GM21528 (cell line): ENCODE measurements around the gene SLC25A39.
"Not testable (repeated sequence)": the region's sequence is repeated elsewhere in the genome, so short reads cannot be mapped to it uniquely, and the experiment has no call there.

Source experiments
- ATAC-seq: cut with Tn5 transposase; IDR thresholded peaks from one replicate; pipeline ENCODE4 v1.9.1; 2021; ENCODE audit warnings: mild to moderate bottlenecking, moderate library complexity; ENCODE audit not compliant: unreplicated experiment, low FRiP score

Gene SLC25A39

DNA sequence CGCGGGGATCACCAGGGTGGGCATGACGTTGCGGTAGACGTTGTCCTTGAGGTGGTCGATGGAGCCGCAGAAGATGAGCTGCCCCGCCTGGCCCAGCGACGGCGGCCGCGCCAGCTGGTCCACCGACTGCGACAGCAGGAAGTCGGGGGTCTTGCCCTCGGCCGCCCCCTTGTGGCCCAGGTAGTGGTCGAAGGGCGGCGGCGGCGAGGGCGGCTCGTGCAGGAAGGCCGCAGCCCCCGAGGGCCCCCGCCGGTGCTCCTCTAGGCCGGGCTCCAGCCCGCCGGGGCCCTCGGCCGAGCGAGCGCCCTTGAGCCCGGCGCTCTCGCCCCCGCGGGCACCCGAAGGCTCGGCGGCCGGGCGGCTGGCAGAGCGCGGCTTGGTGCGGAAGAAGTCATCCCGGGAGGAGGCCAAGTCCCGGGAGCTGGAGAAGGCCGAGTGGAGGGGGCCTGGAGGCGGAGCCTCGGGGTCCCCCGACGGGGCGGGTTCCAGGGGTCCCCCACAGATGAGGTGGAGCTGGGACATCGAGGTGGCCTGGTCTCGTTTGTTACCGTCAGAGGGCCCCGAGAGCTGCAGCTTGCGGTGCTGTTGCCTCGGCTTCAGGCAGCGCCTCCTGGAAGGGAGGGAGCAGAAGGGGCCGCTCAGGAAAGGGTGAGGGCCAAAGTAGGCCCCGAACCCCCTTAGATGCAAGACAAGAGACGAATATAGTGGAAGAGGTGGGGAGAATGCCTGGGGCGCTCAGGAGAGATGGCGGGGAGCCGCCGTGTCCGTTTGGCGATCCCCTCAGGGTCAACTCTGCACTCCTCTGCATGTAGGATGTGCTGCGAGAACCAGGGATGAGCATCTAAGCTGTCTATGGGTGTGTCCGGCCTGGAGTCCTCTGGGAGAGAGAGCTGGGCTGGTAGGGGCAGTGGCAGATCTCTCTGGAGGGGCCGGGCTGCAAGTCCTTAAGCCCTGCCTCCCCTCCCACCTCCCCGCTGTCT lies 30.2 kb upstream of the SLC25A39 start:
- no peak for ATAC-seq

DNA sequence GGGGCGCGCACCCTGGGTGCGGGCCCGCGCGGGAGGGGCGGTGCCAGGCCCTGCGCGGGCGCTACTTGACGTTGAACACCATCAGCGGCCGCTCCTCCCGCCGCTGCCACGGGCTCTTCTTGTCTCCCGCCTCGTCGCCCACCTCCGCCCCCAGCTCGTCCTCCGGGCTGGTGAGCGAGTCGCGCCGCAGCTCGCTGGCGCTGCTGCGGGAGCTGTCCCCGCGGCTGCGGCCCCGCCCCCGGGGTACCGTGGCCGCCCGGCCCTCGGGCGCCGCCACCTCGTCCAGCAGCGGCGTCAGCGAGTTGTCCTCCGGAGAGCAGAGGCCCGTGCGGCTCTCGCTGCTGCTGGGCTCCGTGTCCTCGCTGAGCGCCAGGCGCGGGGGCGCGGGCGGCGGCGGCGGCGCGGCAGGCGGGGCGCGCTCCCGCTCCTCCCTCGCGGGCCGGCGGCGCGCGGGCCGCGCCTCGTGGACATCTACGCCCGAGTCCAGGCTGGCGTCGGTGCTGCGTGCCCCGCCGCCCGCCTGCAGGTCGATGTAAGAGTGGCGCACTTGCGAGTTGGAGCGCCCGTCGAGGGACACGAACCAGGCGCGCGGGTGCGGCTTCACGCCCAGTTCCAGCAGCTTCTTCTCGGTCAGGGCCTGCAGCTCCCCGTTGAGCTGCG lies 29.2 kb upstream of the SLC25A39 start:
- no peak for ATAC-seq

DNA sequence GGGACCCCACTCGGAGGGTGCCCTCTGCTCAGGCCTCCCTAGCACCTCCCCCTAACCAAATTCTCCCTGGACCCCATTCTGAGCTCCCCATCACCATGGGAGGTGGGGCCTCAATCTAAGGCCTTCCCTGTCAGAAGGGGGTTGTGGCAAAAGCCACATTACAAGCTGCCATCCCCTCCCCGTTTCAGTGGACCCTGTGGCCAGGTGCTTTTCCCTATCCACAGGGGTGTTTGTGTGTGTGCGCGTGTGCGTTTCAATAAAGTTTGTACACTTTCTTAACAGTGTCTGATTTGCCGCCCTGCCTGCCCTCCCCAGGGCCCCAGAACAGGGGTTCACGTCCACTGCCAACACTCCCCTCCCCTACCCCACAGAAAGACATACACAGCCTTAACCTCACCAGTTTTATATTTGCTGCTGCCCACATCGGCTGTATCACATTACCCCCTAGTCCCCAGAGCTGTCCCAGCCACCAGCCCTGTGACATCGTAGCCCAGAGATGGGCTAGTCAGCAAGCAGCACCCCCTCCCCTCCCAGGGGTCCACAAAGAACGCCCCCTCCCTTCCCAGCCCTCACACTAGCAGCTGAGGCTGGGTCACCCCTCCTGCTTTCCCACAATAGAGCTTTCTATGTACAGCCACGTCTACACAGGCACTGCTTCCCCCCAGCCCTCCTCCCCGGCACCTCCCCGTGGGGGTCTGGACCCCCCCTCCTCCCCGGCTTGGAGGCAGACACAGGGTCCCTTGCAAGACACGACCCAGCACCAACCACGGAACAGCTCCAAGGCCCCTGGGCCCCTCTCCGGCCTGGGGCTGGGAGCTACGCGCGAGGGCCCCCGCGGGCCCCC lies 28.4 kb upstream of the SLC25A39 start:
- ATAC-seq: no peak

DNA sequence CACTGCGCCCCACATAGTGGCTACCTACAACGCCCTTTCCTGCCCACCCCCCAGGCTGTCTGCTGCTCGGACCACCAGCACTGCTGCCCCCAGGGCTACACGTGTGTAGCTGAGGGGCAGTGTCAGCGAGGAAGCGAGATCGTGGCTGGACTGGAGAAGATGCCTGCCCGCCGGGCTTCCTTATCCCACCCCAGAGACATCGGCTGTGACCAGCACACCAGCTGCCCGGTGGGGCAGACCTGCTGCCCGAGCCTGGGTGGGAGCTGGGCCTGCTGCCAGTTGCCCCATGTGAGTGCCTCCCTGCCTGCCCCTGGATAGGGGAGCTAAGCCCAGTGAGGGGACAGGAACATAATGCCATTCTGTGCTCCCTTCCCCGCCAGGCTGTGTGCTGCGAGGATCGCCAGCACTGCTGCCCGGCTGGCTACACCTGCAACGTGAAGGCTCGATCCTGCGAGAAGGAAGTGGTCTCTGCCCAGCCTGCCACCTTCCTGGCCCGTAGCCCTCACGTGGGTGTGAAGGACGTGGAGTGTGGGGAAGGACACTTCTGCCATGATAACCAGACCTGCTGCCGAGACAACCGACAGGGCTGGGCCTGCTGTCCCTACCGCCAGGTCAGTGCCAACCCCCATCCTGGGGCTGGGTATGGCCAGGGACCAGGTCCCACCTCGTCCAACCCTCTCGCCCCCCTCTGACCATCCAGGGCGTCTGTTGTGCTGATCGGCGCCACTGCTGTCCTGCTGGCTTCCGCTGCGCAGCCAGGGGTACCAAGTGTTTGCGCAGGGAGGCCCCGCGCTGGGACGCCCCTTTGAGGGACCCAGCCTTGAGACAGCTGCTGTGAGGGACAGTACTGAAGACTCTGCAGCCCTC lies 27.6 kb upstream of the SLC25A39 start:
- no peak for ATAC-seq

DNA sequence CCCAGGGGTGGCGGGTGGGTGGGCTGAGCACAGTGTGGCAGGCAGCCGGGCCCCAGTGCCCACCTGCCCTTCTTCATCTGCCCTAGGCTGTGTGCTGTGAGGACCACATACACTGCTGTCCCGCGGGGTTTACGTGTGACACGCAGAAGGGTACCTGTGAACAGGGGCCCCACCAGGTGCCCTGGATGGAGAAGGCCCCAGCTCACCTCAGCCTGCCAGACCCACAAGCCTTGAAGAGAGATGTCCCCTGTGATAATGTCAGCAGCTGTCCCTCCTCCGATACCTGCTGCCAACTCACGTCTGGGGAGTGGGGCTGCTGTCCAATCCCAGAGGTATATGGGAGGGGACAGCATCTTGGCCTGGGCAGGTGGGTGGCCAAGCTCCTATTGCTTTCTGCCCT lies 26.8 kb upstream of the SLC25A39 start:
- no peak for ATAC-seq

DNA sequence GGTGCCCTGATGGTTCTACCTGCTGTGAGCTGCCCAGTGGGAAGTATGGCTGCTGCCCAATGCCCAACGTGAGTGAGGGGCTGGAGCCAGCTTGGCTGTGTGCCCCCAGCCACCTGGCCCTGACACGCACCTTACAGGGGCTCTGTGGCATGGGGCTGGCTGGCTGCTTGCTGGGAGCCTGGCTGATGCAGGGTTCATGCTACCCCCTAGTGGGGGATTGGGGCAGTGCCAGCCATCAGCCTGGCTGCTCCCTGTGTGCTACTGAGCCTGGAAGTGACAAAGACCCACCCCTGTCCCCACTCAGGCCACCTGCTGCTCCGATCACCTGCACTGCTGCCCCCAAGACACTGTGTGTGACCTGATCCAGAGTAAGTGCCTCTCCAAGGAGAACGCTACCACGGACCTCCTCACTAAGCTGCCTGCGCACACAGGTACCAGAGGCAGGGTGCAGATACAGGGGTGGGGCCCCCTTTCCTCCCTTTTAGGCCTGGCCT lies 26.2 kb upstream of the SLC25A39 start:
- ATAC-seq: no peak

DNA sequence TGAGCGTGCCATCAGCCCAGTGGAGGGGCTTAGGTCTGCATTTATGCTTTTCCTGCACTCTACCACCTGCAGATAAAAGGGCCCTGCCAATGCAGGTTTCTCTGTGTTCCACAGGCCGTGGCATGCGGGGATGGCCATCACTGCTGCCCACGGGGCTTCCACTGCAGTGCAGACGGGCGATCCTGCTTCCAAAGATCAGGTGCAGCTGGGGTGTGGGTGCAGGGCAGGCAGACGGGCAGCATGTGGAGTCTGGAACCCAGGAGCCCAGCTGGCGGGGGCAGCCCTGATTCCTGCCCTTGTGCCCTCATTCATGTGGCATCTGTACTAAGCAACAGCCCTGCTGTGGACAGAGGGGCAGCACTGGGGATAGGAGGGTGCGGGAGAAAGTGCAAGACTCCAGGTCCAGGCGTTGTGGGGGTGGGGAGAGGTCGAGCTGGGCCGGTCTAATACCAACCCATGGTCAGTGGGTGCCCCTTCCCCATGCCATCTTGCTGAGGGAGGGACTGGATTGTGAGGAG lies 25.0 kb upstream of the SLC25A39 start:
- no peak for ATAC-seq

DNA sequence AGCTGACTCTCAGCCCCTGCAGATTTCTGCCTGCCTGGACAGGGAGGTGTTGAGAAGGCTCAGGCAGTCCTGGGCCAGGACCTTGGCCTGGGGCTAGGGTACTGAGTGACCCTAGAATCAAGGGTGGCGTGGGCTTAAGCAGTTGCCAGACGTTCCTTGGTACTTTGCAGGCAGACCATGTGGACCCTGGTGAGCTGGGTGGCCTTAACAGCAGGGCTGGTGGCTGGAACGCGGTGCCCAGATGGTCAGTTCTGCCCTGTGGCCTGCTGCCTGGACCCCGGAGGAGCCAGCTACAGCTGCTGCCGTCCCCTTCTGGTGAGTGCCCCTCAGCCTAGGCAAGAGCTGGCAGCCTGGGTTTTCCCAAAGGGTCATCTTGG lies 24.4 kb upstream of the SLC25A39 start:
- ATAC-seq: no peak

DNA sequence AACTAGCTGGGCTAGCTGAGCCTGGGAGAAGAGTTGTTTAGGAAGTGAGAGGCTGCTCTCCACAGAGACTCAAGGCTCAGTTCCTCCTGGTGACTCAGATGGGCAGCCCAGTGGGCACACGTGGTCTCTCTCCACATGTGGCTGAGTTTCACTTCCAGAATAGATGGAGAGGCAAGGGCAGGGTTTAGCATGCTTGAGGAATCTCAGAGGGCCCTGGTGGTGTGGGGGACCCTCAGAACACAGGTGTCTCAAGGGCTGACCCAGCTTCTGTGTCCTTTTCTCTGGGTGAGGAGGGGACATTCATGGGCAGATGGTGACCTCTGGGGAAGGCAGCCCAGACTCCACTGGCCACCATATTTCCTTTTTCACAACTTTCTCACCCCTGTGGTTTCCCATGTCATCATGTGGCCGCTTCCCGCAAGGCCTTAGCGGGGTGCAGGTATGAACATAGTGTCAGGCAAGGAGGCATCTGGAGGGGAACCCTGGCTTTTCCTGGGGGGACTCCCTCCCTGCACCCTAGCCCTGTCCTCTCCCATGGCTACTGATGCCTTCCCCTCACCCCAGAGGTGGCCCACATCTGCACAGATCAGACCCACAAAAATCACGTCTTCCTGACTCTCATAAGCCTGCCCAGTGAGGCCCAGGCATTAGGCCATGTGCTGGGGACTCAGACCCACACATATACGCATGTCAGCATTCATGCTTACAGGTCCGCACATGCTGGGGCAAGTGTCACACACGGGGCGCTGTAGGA lies 23.8 kb upstream of the SLC25A39 start:
- peak; percentile 41 for ATAC-seq

DNA sequence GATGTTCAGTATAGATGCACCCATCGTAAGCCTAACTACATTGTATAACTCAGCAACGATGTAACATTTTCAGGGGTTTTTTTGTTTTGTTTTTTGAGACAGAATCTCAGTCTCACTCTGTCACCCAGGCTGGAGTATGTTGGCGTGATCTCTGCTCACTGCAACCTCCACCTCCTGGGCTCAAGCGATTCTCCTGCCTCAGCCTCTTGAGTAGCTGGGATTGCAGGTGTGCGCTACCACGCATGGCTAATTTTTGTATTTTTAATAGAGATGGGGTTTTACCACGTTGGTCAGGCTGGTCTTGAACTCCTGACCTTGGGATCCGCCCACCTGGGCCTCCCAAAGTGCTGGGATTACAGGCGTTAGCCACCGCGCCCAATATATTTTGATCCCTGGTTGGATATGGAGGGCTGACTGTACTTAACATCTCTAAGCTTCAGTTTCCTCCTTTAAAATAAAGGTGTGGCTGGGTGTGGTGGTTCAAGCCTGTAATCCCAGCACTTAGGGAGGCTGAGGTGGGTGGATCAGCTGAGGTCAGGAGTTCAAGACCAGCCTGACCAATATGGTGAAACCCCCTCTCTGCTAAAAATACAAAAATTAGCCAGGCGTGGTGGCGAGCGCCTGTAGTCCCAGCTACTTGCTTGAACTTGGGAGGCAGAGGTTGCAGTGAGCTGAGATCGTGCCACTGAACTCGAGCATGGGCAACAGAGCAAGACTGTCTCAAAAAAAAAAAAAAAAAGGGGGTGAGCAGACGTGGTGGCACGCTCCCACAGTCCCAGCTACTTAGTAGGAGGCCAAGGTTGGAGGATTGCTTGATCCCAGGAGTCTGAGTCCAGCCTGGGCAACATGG lies 22.8 kb upstream of the SLC25A39 start:
- not testable (repeated sequence) for ATAC-seq

DNA sequence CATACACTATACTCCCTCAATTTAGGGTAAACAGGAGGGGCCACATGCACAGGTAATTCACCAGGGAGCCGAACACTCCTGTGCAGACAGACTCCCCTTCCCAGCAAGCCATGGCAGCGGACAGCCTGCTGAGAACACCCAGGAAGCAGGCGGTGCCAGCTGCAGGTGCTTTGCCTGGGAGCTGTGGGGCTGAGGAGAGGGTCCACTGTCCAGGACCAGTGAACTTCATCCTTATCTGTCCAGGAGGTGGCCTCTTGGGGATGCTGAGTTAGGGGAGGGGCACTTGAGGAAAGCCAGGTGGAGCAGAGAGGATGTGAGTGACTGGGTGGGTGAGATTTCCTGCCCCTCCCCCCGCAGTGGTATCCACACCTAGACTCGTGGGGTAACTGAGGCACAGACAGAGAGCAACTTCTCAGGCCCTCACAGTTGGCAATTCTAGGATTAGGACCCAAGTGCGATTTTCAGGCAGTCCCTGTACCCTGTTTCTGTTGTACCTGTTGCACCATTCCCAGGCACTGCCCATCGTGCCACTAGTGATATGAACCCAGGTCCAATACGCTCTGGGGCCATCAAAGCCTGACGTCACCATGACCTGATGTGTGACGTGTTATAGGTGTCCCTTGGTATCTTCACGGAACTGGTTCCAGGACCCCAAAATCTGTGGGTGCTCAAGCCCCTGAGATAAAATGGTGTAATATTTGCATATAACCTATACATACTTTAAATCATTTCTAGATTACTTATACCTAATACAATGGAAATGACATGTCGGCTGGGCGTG lies 21.6 kb upstream of the SLC25A39 start:
- ATAC-seq: no peak

DNA sequence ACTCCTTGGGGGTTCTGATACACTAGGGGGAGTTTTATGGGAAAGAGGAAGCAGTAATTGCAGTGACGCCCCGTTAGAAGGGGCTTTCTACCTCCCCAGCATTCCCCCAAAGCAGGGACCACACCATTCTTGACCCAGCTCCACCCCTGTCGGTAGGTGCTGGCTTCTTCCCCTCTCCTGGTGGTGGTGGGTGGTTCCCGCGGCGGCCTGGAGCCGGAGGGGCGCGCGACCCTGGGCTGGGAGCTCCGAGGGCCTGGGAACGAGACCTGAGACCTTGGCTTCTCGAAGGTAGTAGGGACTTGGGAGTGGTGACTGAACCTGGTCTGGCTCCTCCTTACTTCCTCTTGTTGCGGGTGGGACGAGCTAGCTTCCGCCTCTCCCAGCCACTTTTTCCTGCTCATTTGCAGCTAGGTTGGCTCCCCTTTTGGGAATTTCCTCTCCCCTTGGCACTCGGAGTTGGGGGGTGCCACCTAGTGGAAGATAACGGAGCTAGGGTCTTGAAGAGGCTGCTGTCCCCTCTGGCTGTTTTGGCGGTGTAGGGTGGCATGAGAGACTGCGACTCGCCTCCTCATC lies 20.9 kb upstream of the SLC25A39 start:
- no peak for ATAC-seq

DNA sequence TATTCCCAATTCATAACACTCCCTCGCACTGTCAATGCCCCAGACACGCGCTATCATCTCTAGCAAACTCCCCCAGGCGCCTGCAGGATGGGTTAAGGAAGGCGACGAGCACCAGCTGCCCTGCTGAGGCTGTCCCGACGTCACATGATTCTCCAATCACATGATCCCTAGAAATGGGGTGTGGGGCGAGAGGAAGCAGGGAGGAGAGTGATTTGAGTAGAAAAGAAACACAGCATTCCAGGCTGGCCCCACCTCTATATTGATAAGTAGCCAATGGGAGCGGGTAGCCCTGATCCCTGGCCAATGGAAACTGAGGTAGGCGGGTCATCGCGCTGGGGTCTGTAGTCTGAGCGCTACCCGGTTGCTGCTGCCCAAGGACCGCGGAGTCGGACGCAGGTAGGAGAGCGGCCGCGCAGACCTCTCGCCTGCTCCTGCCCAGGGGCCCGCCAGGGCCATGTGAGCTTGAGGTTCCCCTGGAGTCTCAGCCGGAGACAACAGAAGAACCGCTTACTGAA lies 20.4 kb upstream of the SLC25A39 start, which contains the start of gene GRN:
Gene GRN, plus strand, starts transcription at position 364 of the 515 bp plus-strand sequence. CDS start 3,863 bp downstream, outside the sequence.
- peak; percentile 44 for ATAC-seq

DNA sequence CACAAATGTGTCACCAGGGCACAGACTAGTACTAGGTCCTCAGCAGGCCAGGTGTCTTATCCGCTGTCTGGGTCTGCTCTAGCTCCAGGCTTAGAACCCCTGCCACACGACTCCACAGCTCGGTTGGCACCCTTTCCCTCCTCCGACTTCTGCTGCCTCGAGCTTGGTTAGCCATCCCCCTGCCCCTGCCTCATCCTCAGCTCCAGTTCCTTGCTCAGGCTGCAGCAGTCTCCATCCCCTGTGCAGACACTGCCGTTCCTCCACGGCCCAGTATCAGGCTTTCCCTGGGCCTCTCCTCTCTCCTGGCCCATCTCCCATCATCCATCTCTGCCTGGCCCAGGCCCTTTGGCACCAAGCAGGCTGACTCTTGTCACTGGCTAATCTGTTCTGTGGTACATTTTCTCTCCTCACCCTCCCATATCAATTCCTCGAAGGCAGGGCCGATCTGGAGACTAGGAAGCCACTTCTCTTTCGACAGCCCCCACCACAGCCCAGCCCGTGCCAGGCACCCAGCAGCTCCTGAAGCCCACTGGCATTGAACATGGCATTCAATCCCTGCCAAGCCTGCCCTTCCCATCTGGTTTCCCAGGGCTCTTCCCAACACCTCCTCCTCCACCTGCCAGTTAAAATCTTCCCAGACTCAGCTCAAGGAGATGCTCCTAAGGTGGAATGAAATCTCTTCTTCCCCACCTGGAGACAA lies 19.0 kb upstream of the SLC25A39 start:
- no peak for ATAC-seq

DNA sequence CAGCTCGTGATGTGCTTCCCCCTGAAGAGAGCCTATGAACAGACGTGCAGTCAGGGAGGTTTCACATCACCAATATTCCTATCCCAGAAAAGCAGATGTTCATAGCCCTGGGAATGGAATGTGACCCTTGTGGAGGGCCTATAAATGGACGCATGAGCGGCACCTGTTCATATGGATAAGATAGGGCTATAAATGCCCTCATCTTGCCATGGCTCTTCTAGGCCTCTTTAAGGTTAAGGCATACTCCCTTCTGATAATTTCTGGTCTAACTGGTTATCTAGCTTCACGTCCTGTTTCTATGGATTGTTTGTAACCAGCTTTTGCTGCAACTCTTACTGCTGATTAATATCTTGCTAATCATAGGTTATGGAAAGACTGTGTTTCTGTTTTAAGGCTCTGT lies 15.9 kb upstream of the SLC25A39 start:
- not testable (repeated sequence) for ATAC-seq

DNA sequence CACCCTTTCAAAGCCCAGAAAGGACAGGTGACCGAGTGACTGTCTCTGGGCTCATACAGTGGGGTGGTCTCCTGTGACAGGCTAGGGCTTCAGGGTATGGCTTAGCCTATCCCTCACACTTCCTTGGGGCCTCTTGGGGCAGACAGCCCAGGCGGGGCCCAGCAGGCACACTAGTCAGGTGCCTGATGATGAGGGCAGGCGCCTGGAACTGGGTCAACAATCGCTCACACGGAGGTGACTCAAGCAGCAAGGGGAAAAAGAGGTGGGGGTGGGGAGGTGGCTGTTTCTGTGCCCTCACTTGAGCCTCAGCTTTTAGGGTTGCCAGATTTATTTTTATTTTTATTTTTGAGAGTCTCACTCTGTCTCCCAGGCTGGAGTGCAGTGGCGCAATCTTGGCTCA lies 14.1 kb upstream of the SLC25A39 start:
- no peak for ATAC-seq
